ENCODE results near the gene GALNT18. TPM values are rescaled to one million over a fixed set of nuclear protein-coding genes. Genes with fewer than 3 reads are reported as not detected.

GALNT18 gene
- total RNA-seq, 5 donors from 2014 or later (not counting 1 experiment from before 2014, with no cell fraction given), result 0.10 to 0.15 TPM; not detected in 3

- POLR2A ChIA-PET, result no interaction called here
- DNase-seq, result no peak
- no peaks in the 10 kb centered on the region for H3K4me1 ChIP-seq (ENCODE audit: control insufficient read depth in 1 of 2, extremely low read depth in 1 of 2, insufficient read depth in 2 of 2, low read length in 2 of 2)
- no peaks in the 10 kb centered on the region for H3K9me3 ChIP-seq
- no peak overlapping the region for H3K27ac ChIP-seq (ENCODE audit: low read length)
- Mint-ChIP-seq H3K9me3 (no peaks in the 10 kb centered on the region), H3K36me3 (no peaks in the 10 kb centered on the region), H3K27ac (no peak overlapping the region), H3K4me3 (no peak overlapping the region), H3K27me3 (peaks cover 0 to 2% of the 10 kb centered on the region in 2 donors), H3K4me1 (no peaks in the 10 kb centered on the region)
- no peak for ATAC-seq (replicated peaks in 1 of 4)
- no peaks in the 10 kb centered on the region for H3K36me3 ChIP-seq (ENCODE audit: control insufficient read depth in 2 of 2, extremely low read depth in 1 of 2, insufficient read depth in 1 of 2, low read length in 1 of 2)
- H3K4me3 ChIP-seq (ENCODE audit: control insufficient read depth in 1 of 2, extremely low read depth in 1 of 2, low read length in 1 of 2), result no peak overlapping the region
- H3K27me3 ChIP-seq (replicated peaks in 1 of 2; ENCODE audit: control insufficient read depth in 2 of 2, extremely low read depth in 1 of 2, insufficient read depth in 2 of 2, low read length in 1 of 2), result peaks cover 0 to 20% of the 10 kb centered on the region in 2 experiments
- 90% methylated on average over 3 of the region's 4 CpGs for WGBS (ENCODE audit: insufficient coverage)
- CTCF ChIA-PET, result no interaction called here
These were observed 102.6 kb downstream of the GALNT18 start for GRCh38 chr11:11519184-11519583.

- H3K9me3 Mint-ChIP-seq, result no peaks in the 10 kb centered on the region
- H3K27me3 ChIP-seq (replicated peaks in 1 of 2; ENCODE audit: control insufficient read depth in 2 of 2, extremely low read depth in 1 of 2, insufficient read depth in 2 of 2, low read length in 1 of 2), result peaks cover 0 to 15% of the 10 kb centered on the region in 2 experiments
- ChIA-PET CTCF (no interaction called here), POLR2A (no interaction called here)
- WGBS (ENCODE audit: insufficient coverage), result 75% methylated on average over 2 of the region's 3 CpGs
- H3K27me3 Mint-ChIP-seq, result no peaks in the 10 kb centered on the region
- no peaks in the 10 kb centered on the region for H3K36me3 ChIP-seq (ENCODE audit: control insufficient read depth in 2 of 2, extremely low read depth in 1 of 2, insufficient read depth in 1 of 2, low read length in 1 of 2)
- H3K4me3 ChIP-seq (ENCODE audit: control insufficient read depth in 1 of 2, extremely low read depth in 1 of 2, low read length in 1 of 2), result no peak overlapping the region
- no peak overlapping the region for H3K27ac Mint-ChIP-seq
- no peaks in the 10 kb centered on the region for H3K4me1 Mint-ChIP-seq
- ATAC-seq (replicated peaks in 1 of 4) (no peak), DNase-seq (no peak)
- no peaks in the 10 kb centered on the region for H3K36me3 Mint-ChIP-seq
- H3K9me3 ChIP-seq, result no peaks in the 10 kb centered on the region
- no peak overlapping the region for H3K4me3 Mint-ChIP-seq
- no peak overlapping the region for H3K27ac ChIP-seq (ENCODE audit: low read length)
- no peaks in the 10 kb centered on the region for H3K4me1 ChIP-seq (ENCODE audit: control insufficient read depth in 1 of 2, extremely low read depth in 1 of 2, insufficient read depth in 2 of 2, low read length in 2 of 2)
These were observed 107.6 kb downstream of the GALNT18 start for GRCh38 chr11:11514246-11514645.

GRCh38 chr11:11513422-11513821 lies 108.4 kb downstream of the GALNT18 start:
- CTCF ChIA-PET, result no interaction called here
- H3K4me3 Mint-ChIP-seq, result no peak overlapping the region
- Histone ChIP-seq H3K9me3 (no peaks in the 10 kb centered on the region), H3K4me1 (ENCODE audit: control insufficient read depth in 1 of 2, extremely low read depth in 1 of 2, insufficient read depth in 2 of 2, low read length in 2 of 2) (no peaks in the 10 kb centered on the region), H3K27me3 (replicated peaks in 1 of 2; ENCODE audit: control insufficient read depth in 2 of 2, extremely low read depth in 1 of 2, insufficient read depth in 2 of 2, low read length in 1 of 2) (peaks cover 0 to 12% of the 10 kb centered on the region in 2 experiments), H3K36me3 (ENCODE audit: control insufficient read depth in 2 of 2, extremely low read depth in 1 of 2, insufficient read depth in 1 of 2, low read length in 1 of 2) (no peaks in the 10 kb centered on the region), H3K27ac (ENCODE audit: low read length) (no peak overlapping the region), H3K4me3 (ENCODE audit: control insufficient read depth in 1 of 2, extremely low read depth in 1 of 2, low read length in 1 of 2) (no peak overlapping the region)
- H3K27me3 Mint-ChIP-seq, result peaks cover 0 to 2% of the 10 kb centered on the region in 2 donors
- DNase-seq (no peak), ATAC-seq (replicated peaks in 1 of 4) (no peak)
- no peaks in the 10 kb centered on the region for H3K36me3 Mint-ChIP-seq
- H3K9me3 Mint-ChIP-seq, result no peaks in the 10 kb centered on the region
- WGBS (ENCODE audit: insufficient coverage), result 79% methylated on average over 2 of the region's 3 CpGs
- H3K27ac Mint-ChIP-seq, result no peak overlapping the region
- POLR2A ChIA-PET, result no interaction called here
- no peaks in the 10 kb centered on the region for H3K4me1 Mint-ChIP-seq

GRCh38 chr11:11512929-11513328 lies 108.9 kb downstream of the GALNT18 start:
- H3K9me3 Mint-ChIP-seq, result no peaks in the 10 kb centered on the region
- H3K4me3 ChIP-seq (ENCODE audit: control insufficient read depth in 1 of 2, extremely low read depth in 1 of 2, low read length in 1 of 2), result no peak overlapping the region
- ATAC-seq (replicated peaks in 1 of 4), result no peak
- H3K36me3 ChIP-seq (ENCODE audit: control insufficient read depth in 2 of 2, extremely low read depth in 1 of 2, insufficient read depth in 1 of 2, low read length in 1 of 2), result no peaks in the 10 kb centered on the region
- H3K9me3 ChIP-seq, result no peaks in the 10 kb centered on the region
- no peak overlapping the region for H3K27ac Mint-ChIP-seq
- POLR2A ChIA-PET, result no interaction called here
- peaks cover 0 to 12% of the 10 kb centered on the region in 2 experiments for H3K27me3 ChIP-seq (replicated peaks in 1 of 2; ENCODE audit: control insufficient read depth in 2 of 2, extremely low read depth in 1 of 2, insufficient read depth in 2 of 2, low read length in 1 of 2)
- 67% methylated on average over 2 of the region's 4 CpGs for WGBS (ENCODE audit: insufficient coverage)
- H3K4me1 ChIP-seq (ENCODE audit: control insufficient read depth in 1 of 2, extremely low read depth in 1 of 2, insufficient read depth in 2 of 2, low read length in 2 of 2), result no peaks in the 10 kb centered on the region
- no peak for DNase-seq
- H3K4me1 Mint-ChIP-seq, result no peaks in the 10 kb centered on the region
- CTCF ChIA-PET, result no interaction called here
- no peak overlapping the region for H3K27ac ChIP-seq (ENCODE audit: low read length)
- H3K4me3 Mint-ChIP-seq, result no peak overlapping the region
- peaks cover 0 to 7% of the 10 kb centered on the region in 2 donors for H3K27me3 Mint-ChIP-seq
- no peaks in the 10 kb centered on the region for H3K36me3 Mint-ChIP-seq

GRCh38 chr11:11512502-11512901 lies 109.3 kb downstream of the GALNT18 start:
- CTCF ChIA-PET, result no interaction called here
- POLR2A ChIA-PET, result no interaction called here
- no peaks in the 10 kb centered on the region for H3K4me1 Mint-ChIP-seq
- H3K27ac ChIP-seq (ENCODE audit: low read length), result no peak overlapping the region
- H3K4me3 Mint-ChIP-seq, result no peak overlapping the region
- H3K27me3 ChIP-seq (replicated peaks in 1 of 2; ENCODE audit: control insufficient read depth in 2 of 2, extremely low read depth in 1 of 2, insufficient read depth in 2 of 2, low read length in 1 of 2), result peaks cover 0 to 12% of the 10 kb centered on the region in 2 experiments
- no peaks in the 10 kb centered on the region for H3K9me3 ChIP-seq
- H3K4me3 ChIP-seq (ENCODE audit: control insufficient read depth in 1 of 2, extremely low read depth in 1 of 2, low read length in 1 of 2), result no peak overlapping the region
- no peaks in the 10 kb centered on the region for H3K9me3 Mint-ChIP-seq
- H3K4me1 ChIP-seq (ENCODE audit: control insufficient read depth in 1 of 2, extremely low read depth in 1 of 2, insufficient read depth in 2 of 2, low read length in 2 of 2), result no peaks in the 10 kb centered on the region
- H3K36me3 Mint-ChIP-seq, result no peaks in the 10 kb centered on the region
- no CpG with 5 or more reads among the region's 6 CpGs for WGBS (ENCODE audit: insufficient coverage)
- H3K36me3 ChIP-seq (ENCODE audit: control insufficient read depth in 2 of 2, extremely low read depth in 1 of 2, insufficient read depth in 1 of 2, low read length in 1 of 2), result no peaks in the 10 kb centered on the region
- ATAC-seq (replicated peaks in 1 of 4) (no peak), DNase-seq (no peak)
- peaks cover 2 to 8% of the 10 kb centered on the region in 2 donors for H3K27me3 Mint-ChIP-seq
- H3K27ac Mint-ChIP-seq, result no peak overlapping the region

GRCh38 chr11:11512090-11512489 lies 109.7 kb downstream of the GALNT18 start:
- H3K27ac ChIP-seq (ENCODE audit: low read length), result no peak overlapping the region
- CTCF ChIA-PET, result no interaction called here
- POLR2A ChIA-PET, result no interaction called here
- Mint-ChIP-seq H3K4me1 (no peaks in the 10 kb centered on the region), H3K4me3 (no peak overlapping the region), H3K27ac (no peak overlapping the region), H3K27me3 (peaks cover 4 to 8% of the 10 kb centered on the region in 2 donors), H3K36me3 (no peaks in the 10 kb centered on the region), H3K9me3 (no peaks in the 10 kb centered on the region)
- H3K9me3 ChIP-seq, result no peaks in the 10 kb centered on the region
- H3K4me1 ChIP-seq (ENCODE audit: control insufficient read depth in 1 of 2, extremely low read depth in 1 of 2, insufficient read depth in 2 of 2, low read length in 2 of 2), result no peaks in the 10 kb centered on the region
- H3K27me3 ChIP-seq (replicated peaks in 1 of 2; ENCODE audit: control insufficient read depth in 2 of 2, extremely low read depth in 1 of 2, insufficient read depth in 2 of 2, low read length in 1 of 2), result peaks cover 0 to 12% of the 10 kb centered on the region in 2 experiments
- DNase-seq (no peak), ATAC-seq (replicated peaks in 1 of 4) (no peak)
- no peaks in the 10 kb centered on the region for H3K36me3 ChIP-seq (ENCODE audit: control insufficient read depth in 2 of 2, extremely low read depth in 1 of 2, insufficient read depth in 1 of 2, low read length in 1 of 2)
- no peak overlapping the region for H3K4me3 ChIP-seq (ENCODE audit: control insufficient read depth in 1 of 2, extremely low read depth in 1 of 2, low read length in 1 of 2)
- 100% methylated on average over 2 of the region's 6 CpGs for WGBS (ENCODE audit: insufficient coverage)

- Mint-ChIP-seq H3K27ac (no peak overlapping the region), H3K27me3 (peaks cover 4 to 8% of the 10 kb centered on the region in 2 donors), H3K4me3 (no peak overlapping the region), H3K36me3 (no peaks in the 10 kb centered on the region), H3K4me1 (no peaks in the 10 kb centered on the region), H3K9me3 (no peaks in the 10 kb centered on the region)
- ATAC-seq (replicated peaks in 1 of 4), result no peak
- WGBS (ENCODE audit: insufficient coverage), result 96% methylated on average over 9 of the region's 10 CpGs
- H3K27ac ChIP-seq (ENCODE audit: low read length), result no peak overlapping the region
- ChIA-PET POLR2A (interaction anchor here in 1 of 2 donors (0.5 kb wide), 1 partner anchor 97 kb away, joined by 3 read pairs; no protein-coding TSS in a partner anchor), CTCF (no interaction called here)
- no peaks in the 10 kb centered on the region for H3K36me3 ChIP-seq (ENCODE audit: control insufficient read depth in 2 of 2, extremely low read depth in 1 of 2, insufficient read depth in 1 of 2, low read length in 1 of 2)
- no peaks in the 10 kb centered on the region for H3K9me3 ChIP-seq
- no peaks in the 10 kb centered on the region for H3K4me1 ChIP-seq (ENCODE audit: control insufficient read depth in 1 of 2, extremely low read depth in 1 of 2, insufficient read depth in 2 of 2, low read length in 2 of 2)
- DNase-seq, result no peak
- H3K27me3 ChIP-seq (replicated peaks in 1 of 2; ENCODE audit: control insufficient read depth in 2 of 2, extremely low read depth in 1 of 2, insufficient read depth in 2 of 2, low read length in 1 of 2), result peaks cover 0 to 12% of the 10 kb centered on the region in 2 experiments
- H3K4me3 ChIP-seq (ENCODE audit: control insufficient read depth in 1 of 2, extremely low read depth in 1 of 2, low read length in 1 of 2), result no peak overlapping the region
These were observed 110.9 kb downstream of the GALNT18 start for GRCh38 chr11:11510939-11511338.
